Activated naive CD4-positive, alpha-beta T cell treated with anti-CD3 and anti-CD28 coated beads for 36 hours (primary cell): ENCODE data around the gene NDUFS1. TPM values are rescaled to one million over a fixed set of nuclear protein-coding genes. Genes with fewer than 3 reads are reported as not detected.
A peak's percentile ranks its signal among the peaks of the same experiment; 100 is the strongest.
"Not testable (repeated sequence)": the region's sequence is repeated elsewhere in the genome, so short reads cannot be mapped to it uniquely, and the experiment has no call there.

ENCODE experiments used
- CTCF ChIA-PET: fragments of 350-600 bp; sonication (Branson Sonifier 250); formaldehyde crosslinking; loops from one replicate; lab custom pipeline; 2021; ENCODE audit warnings: antibody characterized with exemption; lab: Charles Lee
- DNase-seq: peaks from one replicate; pipeline ENCODE4 v3.0.0-alpha.2; 2020
- H3K27ac Mint-ChIP-seq: one replicate; pipeline ENCODE4 v1.8.0; 2021; ENCODE audit warnings: mild to moderate bottlenecking, mixed read lengths
- H3K27me3 Mint-ChIP-seq: one replicate; pipeline ENCODE4 v1.8.0; 2021; ENCODE audit warnings: low read depth, mixed read lengths
- H3K36me3 Mint-ChIP-seq: one replicate; pipeline ENCODE4 v1.8.0; 2021; ENCODE audit warnings: low read depth, mixed read lengths
- H3K4me1 Mint-ChIP-seq: one replicate; pipeline ENCODE4 v1.8.0; 2021; ENCODE audit warnings: low read depth, mixed read lengths
- H3K4me3 Mint-ChIP-seq: one replicate; pipeline ENCODE4 v1.8.0; 2021; ENCODE audit warnings: mild to moderate bottlenecking, moderate library complexity, mixed read lengths
- H3K9me3 Mint-ChIP-seq: one replicate; pipeline ENCODE4 v1.8.0; 2021; ENCODE audit warnings: mixed read lengths
- intact Hi-C: fragments of 100-400 bp; cut with micrococcal nuclease; formaldehyde crosslinking; loops from one replicate; pipeline ENCODE4 v1.15.1; 2023
- total RNA-seq, 2 experiments: library from RNA; stranded (reverse); gene quantifications; one replicate each; pipeline ENCODE4 v1.2.3, GENCODE V29; 2021

NDUFS1 gene
- total RNA-seq, 2 experiments from 2014 or later = 81.1 to 83.3 TPM

DNA sequence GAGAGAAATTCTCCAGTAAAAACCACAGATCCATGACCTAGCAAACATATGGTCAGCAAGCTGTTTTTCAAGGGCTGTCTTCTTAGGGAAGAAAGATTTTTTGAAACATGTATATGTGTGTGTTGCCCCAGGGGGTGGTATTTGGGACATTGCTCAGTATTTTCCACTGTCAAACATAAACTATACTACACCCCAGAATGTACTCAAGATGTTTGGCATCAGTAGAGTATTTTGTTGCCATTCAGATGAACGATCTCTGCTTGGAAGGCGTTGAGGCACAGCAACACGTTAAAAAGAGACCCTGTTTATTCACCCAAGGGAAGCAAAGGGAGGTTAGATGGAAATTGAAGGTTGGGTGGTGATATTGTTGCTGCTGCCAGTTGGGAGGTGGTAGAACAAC, 30.4 kb upstream of the NDUFS1 start:
- peaks cover 3% of the 10 kb centered on the region for H3K27me3 Mint-ChIP-seq
- CTCF ChIA-PET = interaction anchor here (1.1 kb wide), 1 partner anchor 8 kb away, joined by 4 read pairs; no protein-coding TSS in a partner anchor
- no peaks in the 10 kb centered on the region for H3K9me3 Mint-ChIP-seq
- intact Hi-C loops = no loop called here
- H3K4me3 Mint-ChIP-seq = no peak overlapping the region
- no peak overlapping the region for H3K27ac Mint-ChIP-seq
- no peaks in the 10 kb centered on the region for H3K4me1 Mint-ChIP-seq
- no peak for DNase-seq
- no peaks in the 10 kb centered on the region for H3K36me3 Mint-ChIP-seq

DNA sequence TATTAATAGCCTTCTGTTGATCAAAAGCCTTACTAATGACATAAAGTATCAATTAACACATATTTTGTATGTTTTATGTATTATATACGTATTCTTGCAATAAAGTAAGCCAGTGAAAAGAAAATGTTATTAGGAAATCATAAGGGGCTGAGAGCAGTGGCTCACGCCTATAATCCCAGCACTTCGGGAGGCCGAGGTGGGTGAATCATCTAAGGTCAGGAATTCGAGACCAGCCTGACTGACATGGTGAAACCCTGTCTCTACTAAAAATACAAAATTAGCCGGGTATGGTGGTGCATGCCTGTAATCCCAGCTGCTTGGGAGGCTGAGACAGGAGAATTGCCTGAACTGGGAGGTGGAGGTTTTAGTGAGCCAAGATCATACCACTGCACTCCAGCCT, 22.3 kb upstream of the NDUFS1 start:
- H3K27ac Mint-ChIP-seq, H3K27me3 Mint-ChIP-seq, H3K4me3 Mint-ChIP-seq, H3K4me1 Mint-ChIP-seq, intact Hi-C loops, H3K9me3 Mint-ChIP-seq, H3K36me3 Mint-ChIP-seq, DNase-seq: not testable (repeated sequence)
- CTCF ChIA-PET = interaction anchor here (0.8 kb wide), 1 partner anchor 9 kb away, joined by 4 read pairs; no protein-coding TSS in a partner anchor

DNA sequence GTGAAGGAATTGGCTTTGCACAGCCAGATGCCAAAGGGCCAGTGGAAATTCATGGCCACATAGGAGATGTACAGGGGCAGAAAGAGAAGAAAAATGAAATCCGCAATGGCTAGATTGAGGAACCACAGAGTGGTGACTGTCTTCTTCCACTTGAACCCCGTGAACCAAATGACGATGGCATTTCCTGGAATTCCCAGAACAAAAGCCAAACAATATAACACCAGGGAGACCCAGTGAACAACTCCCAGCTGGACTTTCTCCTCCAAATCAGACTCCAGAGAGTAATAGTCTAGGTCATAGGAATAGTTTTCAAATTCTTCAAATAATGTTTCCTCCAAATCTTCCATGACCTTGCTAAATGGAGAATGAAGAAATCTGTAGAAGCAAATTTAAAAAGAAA, 17.7 kb upstream of the NDUFS1 start:
- Mint-ChIP-seq H3K4me3 (no peak overlapping the region), H3K36me3 (no peaks in the 10 kb centered on the region)

DNA sequence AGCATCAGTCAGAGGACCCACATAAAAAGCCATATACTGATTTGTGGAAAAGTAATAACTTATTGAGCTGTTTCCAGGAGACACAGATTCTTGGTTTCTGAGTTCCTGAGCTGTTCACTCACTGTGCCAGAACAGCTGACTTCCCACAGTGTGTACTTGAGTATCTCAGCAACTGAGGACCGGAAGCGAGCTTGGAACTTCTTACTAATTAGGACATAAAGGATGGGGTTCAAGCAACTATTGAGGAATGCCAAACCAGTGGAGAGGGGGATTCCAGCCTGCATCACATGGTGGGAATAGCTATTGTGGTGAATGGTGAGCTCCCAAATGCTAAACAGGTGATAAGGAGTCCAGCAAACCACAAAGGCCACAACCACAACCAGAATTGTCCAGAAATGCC, 16.9 kb upstream of the NDUFS1 start:
- H3K4me1 Mint-ChIP-seq = no peaks in the 10 kb centered on the region
- no peaks in the 10 kb centered on the region for H3K27me3 Mint-ChIP-seq
- H3K9me3 Mint-ChIP-seq = no peaks in the 10 kb centered on the region
- DNase-seq = no peak
- intact Hi-C loops = no loop called here
- H3K36me3 Mint-ChIP-seq = no peaks in the 10 kb centered on the region
- no peak overlapping the region for H3K4me3 Mint-ChIP-seq
- CTCF ChIA-PET = interaction anchor here (0.6 kb wide), 1 partner anchor 178 kb away, joined by 3 read pairs; no protein-coding TSS in a partner anchor
- no peak overlapping the region for H3K27ac Mint-ChIP-seq

More for the DNA sequence above, 17.7 kb upstream of the NDUFS1 start:
- Mint-ChIP-seq H3K27me3 (no peaks in the 10 kb centered on the region), H3K4me1 (no peaks in the 10 kb centered on the region), H3K27ac (no peak overlapping the region), H3K9me3 (no peaks in the 10 kb centered on the region)
- intact Hi-C loops = no loop called here
- CTCF ChIA-PET = no interaction called here
- DNase-seq = no peak

DNA sequence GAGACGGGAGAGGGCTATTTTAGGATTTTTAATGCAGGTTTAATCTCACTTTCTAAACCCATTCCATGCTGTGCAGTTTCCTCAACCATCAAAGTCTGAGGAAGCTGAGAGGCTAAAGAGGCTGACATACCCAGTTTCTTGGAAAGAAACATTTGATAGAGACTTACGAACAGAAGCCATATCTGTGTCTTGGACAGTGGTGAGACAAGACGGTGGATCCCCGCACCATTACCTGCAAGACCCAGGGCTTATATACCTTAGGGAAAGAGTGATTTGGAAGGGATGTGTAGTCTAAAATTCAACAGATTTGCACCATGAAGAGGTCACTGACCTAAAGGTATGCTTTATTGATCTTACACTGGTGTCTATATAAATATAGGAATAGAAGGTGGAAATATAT, 13.9 kb upstream of the NDUFS1 start:
- H3K4me3 Mint-ChIP-seq = no peak overlapping the region
- no peak overlapping the region for H3K27ac Mint-ChIP-seq
- CTCF ChIA-PET = interaction anchor here (0.9 kb wide), 1 partner anchor 8 kb away, joined by 3 read pairs; no protein-coding TSS in a partner anchor
- no peaks in the 10 kb centered on the region for H3K27me3 Mint-ChIP-seq
- intact Hi-C loops = no loop called here
- no peaks in the 10 kb centered on the region for H3K9me3 Mint-ChIP-seq
- DNase-seq = no peak
- H3K36me3 Mint-ChIP-seq = peaks cover 10% of the 10 kb centered on the region
- no peaks in the 10 kb centered on the region for H3K4me1 Mint-ChIP-seq

DNA sequence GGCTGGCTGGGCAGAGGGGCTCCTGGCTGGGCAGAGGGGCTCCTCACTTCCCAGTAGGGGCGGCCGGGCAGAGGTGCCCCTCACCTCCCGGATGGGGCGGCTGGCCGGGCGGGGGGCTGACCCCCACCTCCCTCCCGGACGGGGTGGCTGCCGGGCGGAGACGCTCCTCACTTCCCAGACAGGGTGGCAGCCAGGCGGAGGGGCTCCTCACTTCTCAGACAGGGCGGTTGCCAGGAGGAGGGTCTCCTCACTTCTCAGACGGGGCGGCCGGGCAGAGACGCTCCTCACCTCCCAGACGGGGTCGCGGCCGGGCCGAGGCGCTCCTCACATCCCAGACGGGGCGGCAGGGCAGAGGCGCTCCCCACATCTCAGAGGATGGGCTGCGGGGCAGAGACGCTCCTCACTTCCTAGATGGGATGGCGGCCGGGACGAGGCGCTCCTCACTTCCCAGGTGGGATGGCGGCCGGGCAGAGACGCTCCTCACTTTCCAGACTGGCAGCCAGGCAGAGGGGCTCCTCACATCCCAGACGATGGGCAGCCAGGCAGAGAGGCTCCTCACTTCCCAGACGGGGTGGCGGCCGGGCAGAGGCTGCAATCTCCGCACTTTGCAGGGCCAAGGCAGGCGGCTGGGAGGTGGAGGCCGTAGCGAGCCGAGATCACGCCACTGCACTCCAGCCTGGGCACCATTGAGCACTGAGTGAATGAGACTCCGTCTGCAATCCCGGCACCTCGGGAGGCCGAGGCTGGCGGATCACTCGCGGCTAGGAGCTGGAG, 12.6 kb upstream of the NDUFS1 start:
- H3K9me3 Mint-ChIP-seq, CTCF ChIA-PET, intact Hi-C loops, H3K4me3 Mint-ChIP-seq, H3K27me3 Mint-ChIP-seq, DNase-seq, H3K4me1 Mint-ChIP-seq, H3K27ac Mint-ChIP-seq: not testable (repeated sequence)
- peaks cover 19% of the 10 kb centered on the region for H3K36me3 Mint-ChIP-seq

DNA sequence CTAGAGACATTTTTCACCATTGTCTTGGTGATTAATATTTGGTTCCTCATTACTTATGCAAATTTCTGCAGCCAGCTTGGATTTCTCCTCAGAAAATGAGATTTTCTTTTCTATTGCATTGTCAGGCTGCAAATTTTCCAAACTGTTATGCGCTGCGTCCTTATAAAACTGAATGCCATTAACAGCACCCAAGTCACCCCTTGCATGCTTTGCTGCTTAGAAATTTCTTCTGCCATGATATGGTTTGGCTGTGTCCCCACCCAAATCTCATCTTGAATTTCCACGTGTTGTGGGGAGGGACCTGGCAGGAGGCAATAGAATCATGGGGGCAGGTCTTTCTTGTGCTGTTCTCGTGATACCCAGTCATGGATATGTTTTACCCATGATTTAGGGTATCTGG, 9.0 kb upstream of the NDUFS1 start:
- DNase-seq, CTCF ChIA-PET, H3K9me3 Mint-ChIP-seq, H3K27ac Mint-ChIP-seq, H3K4me3 Mint-ChIP-seq, H3K27me3 Mint-ChIP-seq, H3K4me1 Mint-ChIP-seq, intact Hi-C loops: not testable (repeated sequence)
- H3K36me3 Mint-ChIP-seq = peaks cover 29% of the 10 kb centered on the region

DNA sequence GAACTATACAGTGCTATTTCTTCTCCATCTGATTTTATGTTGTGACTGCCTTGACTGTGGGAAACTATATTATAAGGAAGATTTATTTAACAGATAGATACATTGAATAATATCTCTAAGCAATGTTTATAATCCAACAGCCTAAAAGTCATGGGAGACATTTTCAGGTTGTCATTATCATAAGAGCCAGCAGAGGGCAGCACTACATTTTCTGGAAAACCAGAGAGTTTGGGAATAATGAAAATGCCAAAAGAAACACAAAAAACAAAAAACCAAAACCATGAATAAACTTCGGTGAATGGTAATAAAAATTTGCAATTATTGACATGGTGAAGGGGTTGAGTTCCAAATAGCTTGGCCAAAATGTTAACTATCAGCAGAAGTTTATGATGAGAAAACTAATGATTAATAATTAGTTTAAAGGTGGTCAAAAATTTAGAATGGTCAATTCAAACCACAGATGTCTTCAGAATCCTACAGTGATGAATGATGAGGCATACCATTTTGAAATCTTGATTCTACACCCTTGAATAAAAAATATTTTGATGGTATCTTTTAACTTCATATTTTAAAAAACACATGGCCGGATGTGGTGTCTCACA, 5.1 kb upstream of the NDUFS1 start:
- H3K4me3 Mint-ChIP-seq = no peak overlapping the region
- CTCF ChIA-PET = interaction anchor here (0.6 to 1.0 kb wide), 5 partner anchors 9 to 1245 kb away, joined by 3 to 4 read pairs (median 3); no protein-coding TSS in a partner anchor
- H3K4me1 Mint-ChIP-seq = peaks cover 32% of the 10 kb centered on the region
- intact Hi-C loops = no loop called here
- DNase-seq = peak; percentile 47
- no peaks in the 10 kb centered on the region for H3K27me3 Mint-ChIP-seq
- no peaks in the 10 kb centered on the region for H3K9me3 Mint-ChIP-seq
- H3K27ac Mint-ChIP-seq = peak overlapping the region; percentile 30
- peaks cover 57% of the 10 kb centered on the region for H3K36me3 Mint-ChIP-seq

DNA sequence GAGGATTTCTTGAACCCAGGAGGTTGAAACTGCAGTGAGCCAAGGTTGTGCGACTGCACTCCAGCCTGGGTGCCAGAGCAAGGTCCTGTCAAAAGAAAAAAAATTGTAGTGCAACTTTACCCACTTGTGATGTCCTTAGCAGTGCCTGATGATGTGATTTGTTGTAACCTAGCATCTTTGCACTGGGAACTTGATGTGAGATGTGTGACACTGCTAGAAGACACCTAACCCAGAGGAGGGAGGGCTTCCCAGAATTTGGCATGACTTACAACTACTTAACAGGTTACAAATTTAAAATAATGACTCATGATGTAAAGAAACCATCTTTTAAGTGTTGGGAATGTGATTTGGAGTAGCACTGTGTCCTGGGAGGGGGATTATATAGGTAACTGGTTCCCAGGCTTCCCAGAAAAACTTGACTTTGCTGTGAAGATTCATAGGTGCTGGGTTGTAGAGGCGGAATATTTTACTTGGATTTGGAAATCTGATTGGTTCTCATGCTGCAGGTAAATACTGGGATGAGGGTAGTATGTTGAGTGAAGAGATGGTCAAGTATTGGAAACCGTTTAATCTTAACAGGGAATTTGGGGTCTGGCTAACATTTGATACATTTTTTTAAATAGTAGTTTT, 4.1 kb upstream of the NDUFS1 start:
- Mint-ChIP-seq H3K36me3 (peaks cover 52% of the 10 kb centered on the region), H3K27me3 (no peaks in the 10 kb centered on the region), H3K4me3 (peak overlapping the region; percentile 27), H3K27ac (peak overlapping the region; percentile 76), H3K9me3 (no peaks in the 10 kb centered on the region), H3K4me1 (peaks cover 33% of the 10 kb centered on the region)
- intact Hi-C loops = loop anchor here (2.0 kb wide), 1 partner anchor 395 kb away; no protein-coding TSS in a partner anchor
- peak; percentile 9 for DNase-seq
- CTCF ChIA-PET = interaction anchor here (0.6 to 1.0 kb wide), 3 partner anchors 23 to 1244 kb away, joined by 3 to 4 read pairs (median 3); no protein-coding TSS in a partner anchor

DNA sequence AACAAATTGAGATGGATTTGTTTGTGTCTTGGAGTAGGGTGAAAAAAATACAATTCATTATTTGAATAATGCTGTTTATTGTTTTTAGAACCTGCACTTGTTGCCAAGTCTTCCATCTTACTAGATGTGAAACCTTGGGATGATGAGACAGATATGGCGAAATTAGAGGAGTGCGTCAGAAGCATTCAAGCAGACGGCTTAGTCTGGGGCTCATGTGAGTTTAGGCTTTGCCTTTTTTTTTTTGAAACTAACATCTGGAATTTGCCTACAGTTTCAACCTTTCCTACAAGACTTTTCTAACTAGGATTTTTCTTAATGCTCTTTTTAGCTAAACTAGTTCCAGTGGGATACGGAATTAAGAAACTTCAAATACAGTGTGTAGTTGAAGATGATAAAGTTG, 3.2 kb upstream of the NDUFS1 start:
- Mint-ChIP-seq H3K36me3 (peaks cover 49% of the 10 kb centered on the region), H3K4me3 (peak overlapping the region; percentile 96), H3K4me1 (peaks cover 42% of the 10 kb centered on the region), H3K27ac (peak overlapping the region; percentile 70)
- CTCF ChIA-PET = interaction anchor here (0.7 kb wide), 1 partner anchor 450 kb away, joined by 3 read pairs; no protein-coding TSS in a partner anchor
- intact Hi-C loops = loop anchor here (2.0 kb wide), 1 partner anchor 396 kb away; no protein-coding TSS in a partner anchor
- not testable (repeated sequence) for H3K27me3 Mint-ChIP-seq, DNase-seq, H3K9me3 Mint-ChIP-seq

DNA sequence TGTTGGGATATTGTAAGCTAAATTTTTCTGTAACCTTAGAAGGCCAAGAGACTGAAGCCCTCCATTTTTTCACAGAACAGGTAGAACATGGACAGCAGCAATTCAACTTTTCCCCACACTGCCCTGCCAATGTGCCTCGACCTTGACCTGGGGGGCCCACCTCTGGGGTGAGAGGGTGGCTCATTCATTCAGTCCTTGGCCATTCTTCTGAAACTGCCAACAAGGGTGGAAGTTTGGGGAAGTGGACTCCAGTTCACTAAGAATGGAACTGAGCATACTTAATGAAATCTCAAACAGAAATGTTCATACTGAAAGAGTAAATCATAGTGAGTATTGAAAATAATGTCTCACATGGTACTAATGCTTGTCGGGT, 1.5 kb upstream of the NDUFS1 start:
- Mint-ChIP-seq H3K27ac (peak overlapping the region; percentile 97), H3K4me1 (peaks cover 50% of the 10 kb centered on the region), H3K36me3 (peaks cover 48% of the 10 kb centered on the region), H3K9me3 (no peaks in the 10 kb centered on the region), H3K4me3 (peak overlapping the region; percentile 96), H3K27me3 (no peaks in the 10 kb centered on the region)
- CTCF ChIA-PET = interaction anchor here (1.1 to 1.3 kb wide), 2 partner anchors 73 to 156 kb away, joined by 3 read pairs; no protein-coding TSS in a partner anchor
- DNase-seq = no peak
- intact Hi-C loops = loop anchor here (1.0 kb wide), 2 partner anchors 201 to 284 kb away; no protein-coding TSS in a partner anchor
